ENCODE measurements around the gene DNAJB2.
A peak's percentile ranks its signal among the peaks of the same experiment; 100 is the strongest.

The DNAJB2 gene

DNA sequence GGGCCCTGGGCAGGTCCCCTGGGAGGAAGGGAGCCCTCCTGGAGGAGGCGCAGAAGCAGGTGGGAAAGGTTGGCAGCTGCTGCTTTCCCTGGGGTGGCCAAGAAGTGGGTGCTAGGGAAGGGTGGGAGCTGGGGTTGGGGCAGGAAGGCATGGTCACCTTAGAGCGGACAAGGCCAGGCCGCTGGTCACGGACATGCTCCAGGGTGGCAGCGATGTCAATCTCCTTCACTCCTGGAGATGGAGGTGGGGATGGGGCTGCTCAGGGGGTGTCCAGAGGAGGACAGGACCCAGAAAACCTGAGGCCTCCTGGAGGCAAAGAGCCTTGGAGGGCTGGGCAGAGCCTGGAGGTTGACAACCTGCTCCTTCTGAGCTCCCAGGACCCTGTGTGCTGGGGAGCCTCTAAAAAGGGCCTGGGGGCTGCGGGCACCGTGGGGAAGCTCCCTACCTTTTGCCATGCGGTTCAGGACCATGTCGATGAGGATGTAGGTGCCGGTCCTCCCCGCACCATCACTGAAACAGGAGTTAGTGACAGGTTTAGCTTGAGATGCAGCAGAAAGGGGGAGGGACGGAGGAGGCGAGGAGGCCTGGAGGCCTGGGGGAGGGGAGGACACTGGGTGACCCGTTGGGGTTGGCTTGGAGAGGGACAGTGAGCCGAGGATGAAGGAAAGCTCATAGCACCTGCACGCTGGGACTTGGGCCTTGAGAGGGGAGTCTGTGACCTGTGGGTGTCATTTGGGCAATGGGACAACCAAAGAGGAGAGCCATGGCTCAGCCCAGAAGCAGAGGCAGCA is 11.4 kb downstream of the DNAJB2 start:
- DNase-seq (ENCODE audit: extremely low read depth, low read depth) = no peak
- no peak for TF ChIP-seq CTCF (IDR thresholded peaks at IDR 0.05; ENCODE audit: low read depth, low read length)

- no peak for DNase-seq (ENCODE audit: extremely low read depth, low read depth)
- no peak for TF ChIP-seq CTCF (IDR thresholded peaks at IDR 0.05; ENCODE audit: low read depth, low read length)
Measured at GRCh38 chr2:219291394-219291793, 12.2 kb downstream of the DNAJB2 start.

GRCh38 chr2:219291910-219292490 is 12.8 kb downstream of the DNAJB2 start:
- DNase-seq (ENCODE audit: extremely low read depth, low read depth) = no peak
- TF ChIP-seq CTCF (IDR thresholded peaks at IDR 0.05; ENCODE audit: low read depth, low read length) = no peak

DNA sequence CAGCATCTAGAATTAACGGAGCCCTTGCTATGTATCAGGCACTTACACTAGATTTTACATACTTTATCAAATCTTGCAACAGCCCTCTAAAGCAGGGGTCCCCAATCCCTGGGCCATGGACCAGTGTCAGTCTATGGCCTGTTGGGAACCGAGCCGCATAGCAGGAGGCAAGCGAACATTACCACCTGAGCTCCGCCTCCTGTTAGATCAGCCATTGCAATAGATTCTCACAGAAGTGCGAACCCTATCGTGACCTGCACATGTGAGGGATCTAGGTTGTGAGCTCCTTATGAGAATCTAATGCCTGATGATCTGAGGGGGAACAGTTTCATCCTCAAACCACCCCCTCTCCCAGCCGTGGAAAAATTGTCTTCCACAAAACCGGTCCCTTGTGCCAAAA is 13.4 kb downstream of the DNAJB2 start:
- no peak for DNase-seq (ENCODE audit: extremely low read depth, low read depth)
- no peak for TF ChIP-seq CTCF (IDR thresholded peaks at IDR 0.05; ENCODE audit: low read depth, low read length)

DNA sequence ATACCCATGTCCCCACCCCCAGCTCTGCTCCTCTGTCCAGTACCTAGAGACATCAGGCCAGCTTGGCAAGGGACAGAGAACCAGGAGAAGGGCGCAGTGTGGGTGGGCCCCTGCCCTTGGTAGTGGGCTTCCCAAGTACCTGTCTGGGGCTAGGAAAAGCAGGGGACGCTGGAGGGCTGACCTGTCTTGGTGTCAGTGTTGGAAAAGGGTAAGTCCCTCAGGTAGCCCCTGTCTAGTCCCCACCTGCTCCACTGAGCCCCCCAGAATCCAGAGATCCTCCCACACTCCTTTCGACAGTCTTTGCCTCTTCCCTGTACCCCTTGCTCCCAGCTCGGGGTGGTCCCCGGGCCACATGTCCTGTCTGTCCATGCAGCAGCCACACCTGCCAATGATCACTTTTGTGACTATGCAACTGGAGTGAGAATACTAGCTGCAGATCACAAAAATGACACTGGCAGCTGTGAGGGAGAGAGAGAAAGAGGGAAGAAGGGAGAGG is 14.6 kb downstream of the DNAJB2 start:
- no peak for TF ChIP-seq CTCF (IDR thresholded peaks at IDR 0.05; ENCODE audit: low read depth, low read length)
- no peak for DNase-seq (ENCODE audit: extremely low read depth, low read depth)

DNA sequence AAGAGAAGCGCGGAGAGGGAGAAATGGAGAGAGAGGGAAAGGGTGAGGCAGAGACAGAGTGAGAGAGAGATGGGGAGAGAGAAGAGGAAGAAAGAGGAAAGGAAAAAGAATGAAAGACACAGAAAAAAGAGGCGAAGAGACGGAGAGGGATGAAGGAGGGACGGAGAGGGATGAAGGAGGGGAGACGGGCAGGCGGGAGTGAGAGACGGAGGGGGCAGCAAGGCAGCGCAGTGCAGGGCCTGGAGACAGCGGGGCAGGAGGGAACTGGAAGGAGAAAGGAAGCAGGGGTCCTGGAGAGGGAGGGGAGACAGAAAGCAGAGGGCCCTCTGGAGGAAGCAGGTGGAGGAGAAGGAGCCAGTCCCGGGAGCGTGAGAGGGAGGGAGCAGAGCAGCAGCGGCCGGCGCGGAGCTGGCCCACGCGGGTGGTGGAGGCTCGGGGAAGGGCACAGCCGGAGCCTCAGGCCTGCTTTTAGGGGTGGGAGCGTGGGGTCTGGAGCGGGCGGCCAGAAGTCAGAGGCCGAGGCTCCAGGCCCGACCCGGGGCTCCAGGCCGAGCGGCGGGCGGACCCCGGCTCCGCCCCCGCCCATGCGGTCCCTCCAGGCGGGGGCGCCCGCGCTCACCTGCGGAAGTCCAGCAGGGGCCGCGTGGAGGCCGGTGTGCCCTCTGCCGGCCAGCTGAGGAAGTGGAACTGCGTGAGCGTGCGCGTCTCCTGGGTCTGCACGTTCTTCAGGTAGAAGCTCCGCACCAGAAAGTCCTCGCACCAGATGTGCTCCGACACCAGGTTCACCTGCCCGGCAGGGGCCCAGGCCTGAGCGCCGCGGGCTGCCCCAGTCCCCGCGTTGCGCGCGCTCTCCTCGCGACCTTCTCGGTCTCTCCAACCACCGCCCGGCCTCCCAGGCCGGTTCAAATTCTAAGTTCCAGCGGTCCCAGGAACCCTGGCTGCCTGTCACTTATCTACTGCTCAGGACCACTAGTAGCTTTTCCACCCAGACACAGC is 15.5 kb downstream of the DNAJB2 start:
- peak; percentile 75 for TF ChIP-seq CTCF (IDR thresholded peaks at IDR 0.05; ENCODE audit: low read depth, low read length)
- peak; percentile 41 for DNase-seq (ENCODE audit: extremely low read depth, low read depth)
